ENCODE data around the gene PROK2.

PROK2 gene, protein sequence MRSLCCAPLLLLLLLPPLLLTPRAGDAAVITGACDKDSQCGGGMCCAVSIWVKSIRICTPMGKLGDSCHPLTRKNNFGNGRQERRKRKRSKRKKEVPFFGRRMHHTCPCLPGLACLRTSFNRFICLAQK

DNA sequence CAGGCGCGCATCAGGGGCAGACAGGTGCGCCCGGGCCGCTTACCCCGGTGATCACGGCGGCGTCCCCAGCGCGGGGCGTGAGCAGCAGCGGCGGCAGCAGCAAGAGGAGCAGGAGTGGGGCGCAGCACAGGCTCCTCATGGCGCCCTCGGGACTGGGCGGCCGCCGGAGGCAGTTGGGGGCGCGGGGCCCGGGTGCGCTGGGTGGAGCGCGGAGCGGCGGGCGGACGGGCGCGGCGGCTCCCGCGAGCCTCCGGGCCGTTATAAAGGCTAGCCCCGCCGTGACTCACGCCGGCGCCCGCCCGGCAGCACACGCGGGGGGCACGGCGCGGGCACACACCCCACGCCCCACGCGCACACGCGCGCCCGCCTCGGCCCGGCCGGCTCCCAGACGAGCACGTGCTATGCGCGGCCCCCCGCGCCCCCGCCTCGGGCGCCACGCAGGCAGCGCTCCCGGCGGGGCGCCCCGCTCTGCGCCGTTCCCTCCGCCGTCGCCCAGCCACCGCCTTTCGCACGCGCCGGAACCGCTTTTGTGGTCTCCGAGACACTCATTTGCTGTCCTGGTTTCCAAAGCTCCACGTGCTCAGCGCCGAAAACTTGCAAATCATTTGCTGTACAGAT, at the start of gene PROK2:
Gene PROK2, minus strand, starts transcription at position 235 of the 618 bp plus-strand sequence. Its CDS starts 96 bp downstream, at position 139.
- peak; percentile 44 to 55 for DNase-seq

DNA sequence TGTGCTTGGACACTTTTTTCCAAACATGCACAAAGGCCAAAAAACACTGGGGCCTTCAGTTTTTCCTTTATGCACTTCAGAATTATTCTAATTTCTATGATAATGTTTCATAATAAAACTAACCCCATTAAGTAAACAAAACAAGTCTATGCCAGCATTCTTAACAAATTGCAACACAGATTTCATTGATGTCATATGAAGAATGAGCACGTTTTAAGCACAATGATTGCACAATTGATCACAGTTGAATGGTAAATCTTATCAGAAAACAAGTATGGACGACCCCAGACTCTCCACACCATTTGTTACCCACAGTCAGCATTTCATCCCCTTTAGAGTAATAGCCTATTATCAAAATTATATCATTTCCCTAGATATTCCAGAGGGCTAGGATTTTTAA, 46.7 kb upstream of the PROK2 start:
- no peak for DNase-seq

DNA sequence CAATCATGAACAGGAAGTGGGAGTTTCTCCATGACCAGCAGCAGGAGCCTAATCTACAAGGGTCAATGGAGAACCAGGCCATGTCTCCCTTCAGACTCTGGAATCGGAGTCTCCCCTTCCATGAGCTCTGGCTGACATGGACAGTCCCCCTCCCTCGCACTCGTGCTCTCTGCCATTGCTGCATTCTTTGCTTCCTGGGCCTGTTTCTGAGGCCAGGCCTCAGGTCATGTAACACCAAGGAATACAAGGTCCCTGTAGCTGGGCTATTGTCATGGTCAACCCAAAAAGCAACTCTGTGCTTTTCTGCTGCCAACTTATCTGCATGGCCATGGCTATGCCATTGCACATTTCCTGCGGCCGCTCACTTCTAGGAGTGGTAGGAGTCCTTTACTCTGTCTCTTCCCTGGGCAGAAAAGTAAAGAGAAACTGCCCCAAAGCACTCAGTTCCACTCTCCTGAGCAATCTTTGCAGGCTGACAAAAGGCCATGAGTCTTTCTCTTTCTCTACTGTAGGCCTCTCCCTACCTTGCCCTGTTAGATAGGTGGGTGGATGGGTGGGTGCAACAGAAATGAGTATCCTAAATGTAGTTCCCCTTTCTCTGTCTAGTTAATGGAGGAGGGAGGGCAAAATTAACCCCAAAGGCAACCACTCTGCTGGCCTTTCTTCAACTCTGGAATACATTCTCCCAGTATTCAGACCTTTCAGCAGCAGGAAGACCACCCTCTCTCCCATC, 40.8 kb upstream of the PROK2 start:
- no peak for DNase-seq

DNA sequence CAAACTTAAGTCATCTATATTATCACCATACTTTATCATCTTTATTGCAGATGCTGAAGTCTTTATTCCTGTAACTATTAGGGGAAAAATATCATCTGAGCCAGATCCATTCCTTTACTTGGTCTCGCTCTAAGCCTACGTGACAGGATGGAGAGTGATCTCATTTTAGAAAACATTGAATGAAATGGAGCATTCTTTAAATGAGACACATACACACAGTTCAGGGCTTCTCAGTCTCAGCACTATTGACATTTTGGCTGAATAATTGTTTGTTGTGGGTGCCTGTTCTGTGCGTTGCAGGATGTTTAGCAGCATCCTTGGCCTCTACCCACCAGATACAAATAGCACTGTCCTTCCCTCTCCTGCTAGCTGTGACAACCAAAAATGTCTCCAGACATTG, 36.2 kb upstream of the PROK2 start:
- DNase-seq: no peak

DNA sequence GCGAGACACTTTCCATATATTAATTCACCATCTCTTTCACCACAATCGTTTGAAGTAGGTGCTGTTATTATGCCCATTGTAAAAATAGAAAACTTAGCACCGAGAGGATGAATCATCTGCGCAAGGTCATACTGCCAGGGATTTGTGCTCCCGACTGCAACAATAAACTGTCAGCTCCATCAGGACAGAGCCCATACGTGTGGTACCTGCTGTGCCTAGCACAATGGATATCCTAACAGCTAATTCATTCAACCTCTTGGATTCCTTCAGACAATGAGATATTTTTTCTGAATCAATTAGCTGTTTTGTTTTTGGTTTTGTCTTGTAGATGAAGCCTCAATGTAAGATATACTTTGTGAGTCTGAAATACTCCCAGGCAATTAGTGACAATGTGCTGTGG, 32.3 kb upstream of the PROK2 start:
- no peak for DNase-seq

DNA sequence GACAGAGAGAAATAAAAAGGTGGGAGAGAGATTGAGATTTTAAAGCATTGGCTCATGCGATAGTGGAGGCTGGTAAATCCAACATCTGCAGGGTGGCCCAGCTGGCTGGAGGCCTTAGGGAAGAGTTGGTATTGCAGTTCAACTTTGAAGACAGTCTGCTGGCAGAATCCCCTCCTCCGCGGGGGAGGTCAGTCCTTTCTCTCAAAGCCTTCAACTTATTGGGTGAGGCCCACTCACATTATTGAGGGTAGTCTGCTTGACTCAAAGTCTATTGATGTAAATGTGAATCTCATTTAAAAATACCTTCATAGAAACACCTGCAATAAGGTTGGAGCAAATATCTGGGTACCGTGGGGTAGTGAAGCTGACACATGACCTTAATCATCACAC, 31.8 kb upstream of the PROK2 start:
- no peak for DNase-seq

DNA sequence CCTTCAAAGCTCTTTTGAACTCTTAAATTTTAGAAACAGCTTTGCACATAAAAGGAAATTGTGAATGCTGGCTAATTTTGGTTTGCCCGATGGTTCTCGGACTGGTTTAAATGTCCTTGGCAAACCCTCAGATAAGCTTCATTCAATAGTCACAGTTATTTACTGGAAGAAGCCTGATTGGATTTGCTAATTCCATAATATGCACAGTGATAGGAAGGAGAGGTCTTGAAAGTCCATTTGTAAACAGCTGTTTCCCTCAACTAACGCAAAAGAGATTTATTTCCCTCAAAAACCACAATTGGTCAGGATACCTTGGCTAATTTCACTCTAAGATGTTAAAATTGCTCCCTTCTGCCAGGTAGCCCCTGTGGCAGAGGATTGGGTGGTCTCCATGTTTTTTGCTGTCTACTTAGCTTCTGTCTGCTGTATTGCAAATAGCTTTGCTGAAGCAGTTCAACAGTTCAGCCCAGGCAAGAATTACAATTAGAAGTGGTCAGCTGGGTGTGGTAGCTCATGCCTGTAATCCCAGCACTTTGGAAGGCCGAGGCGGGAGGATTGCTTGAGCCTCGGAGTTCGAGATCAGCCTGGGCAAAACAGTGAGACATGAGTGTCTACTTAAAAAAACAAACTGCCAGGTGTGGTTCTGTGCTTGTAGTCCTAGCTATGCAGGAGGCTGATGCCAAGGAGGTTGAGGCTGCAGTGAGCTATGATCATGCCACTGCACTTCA, 30.6 kb upstream of the PROK2 start:
- no peak for DNase-seq

DNA sequence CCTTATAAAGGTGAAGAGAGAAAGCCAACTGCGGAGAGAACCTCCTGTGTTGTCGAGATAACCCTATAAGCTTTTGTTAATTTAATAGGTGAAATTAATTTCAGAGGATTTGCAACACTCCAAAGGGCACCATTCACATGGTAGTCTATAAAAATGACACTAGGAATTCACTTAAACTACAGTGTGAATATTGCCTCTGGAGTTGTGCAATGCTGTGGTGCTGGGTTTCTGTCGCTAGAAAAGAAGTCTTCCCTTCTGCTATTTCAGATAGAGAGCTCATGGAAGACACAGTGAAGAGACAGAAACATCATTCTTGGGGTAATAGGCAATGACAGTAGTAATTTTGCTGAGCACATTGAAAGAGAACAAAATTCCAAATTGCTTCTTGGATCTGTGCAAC, 28.8 kb upstream of the PROK2 start:
- no peak for DNase-seq

DNA sequence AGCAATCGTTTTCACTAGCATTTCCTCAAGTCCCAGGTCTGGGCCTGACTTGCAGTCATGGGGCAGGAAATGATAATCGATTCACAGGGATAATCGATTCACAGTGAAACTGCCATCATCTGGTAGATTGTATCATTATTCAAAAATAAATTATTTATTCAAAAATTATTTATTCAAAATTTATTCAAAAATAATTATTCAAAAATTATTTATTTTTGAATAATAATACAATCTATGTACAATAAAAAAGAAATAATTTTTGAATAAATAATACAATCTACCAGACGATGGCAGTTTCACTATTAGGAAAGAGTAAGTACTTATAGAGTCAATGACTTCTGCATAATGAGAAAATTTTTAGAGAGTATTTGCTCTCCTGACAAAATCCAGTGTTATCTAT, 28.1 kb upstream of the PROK2 start:
- DNase-seq: no peak

DNA sequence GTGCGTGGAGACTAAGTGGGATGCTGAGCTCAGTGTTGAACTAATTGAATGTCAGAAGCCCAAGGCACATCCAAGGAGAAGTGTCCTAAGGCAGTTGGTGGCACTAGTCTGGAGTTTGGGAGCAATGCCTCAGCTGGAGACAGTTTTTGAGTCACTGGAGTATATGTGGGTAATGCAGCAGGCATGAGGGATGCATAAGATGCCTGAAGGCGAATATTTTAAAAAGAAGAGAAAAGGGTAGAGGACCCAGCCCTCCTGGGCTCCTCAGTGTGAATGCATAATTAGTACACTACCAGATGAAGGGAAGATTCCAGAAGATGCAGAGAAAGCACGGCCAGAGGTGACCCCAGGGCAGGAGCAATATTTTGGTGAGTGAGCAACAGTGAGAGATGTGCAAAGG, 25.1 kb upstream of the PROK2 start:
- DNase-seq: no peak

DNA sequence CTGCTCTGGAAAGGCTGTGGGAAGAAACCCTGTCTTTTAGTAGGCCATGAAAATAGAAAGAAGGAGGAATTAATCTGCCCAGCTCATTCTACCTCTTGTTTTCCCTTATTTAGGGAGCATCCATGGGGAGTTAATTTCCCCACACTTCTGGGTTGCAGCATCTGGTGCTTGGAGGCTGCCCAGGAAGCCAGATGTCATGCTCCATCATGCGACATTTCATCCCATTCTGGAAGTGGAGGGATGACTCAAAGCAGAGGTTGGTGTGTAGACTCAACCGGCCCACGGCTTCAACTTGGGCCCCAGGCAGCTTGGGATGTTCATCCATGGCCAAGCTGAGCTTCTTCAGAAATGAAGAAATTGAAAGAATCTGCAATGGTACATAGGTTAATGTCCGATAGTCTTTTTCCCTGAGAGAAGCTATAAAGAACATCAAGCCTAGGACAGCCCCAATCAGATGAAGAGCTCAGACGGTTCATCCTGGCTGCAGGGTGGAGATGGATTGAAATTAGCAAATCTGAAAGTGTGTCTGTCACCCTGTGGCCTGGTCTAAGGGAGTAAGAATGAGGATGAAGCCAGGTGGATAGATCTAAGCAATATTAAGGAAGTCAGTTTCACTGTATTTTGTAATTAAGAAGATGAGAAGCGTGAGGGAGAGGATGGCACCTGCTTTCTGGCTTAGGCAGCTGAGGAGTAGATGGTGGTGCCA, 24.5 kb upstream of the PROK2 start:
- DNase-seq: no peak

DNA sequence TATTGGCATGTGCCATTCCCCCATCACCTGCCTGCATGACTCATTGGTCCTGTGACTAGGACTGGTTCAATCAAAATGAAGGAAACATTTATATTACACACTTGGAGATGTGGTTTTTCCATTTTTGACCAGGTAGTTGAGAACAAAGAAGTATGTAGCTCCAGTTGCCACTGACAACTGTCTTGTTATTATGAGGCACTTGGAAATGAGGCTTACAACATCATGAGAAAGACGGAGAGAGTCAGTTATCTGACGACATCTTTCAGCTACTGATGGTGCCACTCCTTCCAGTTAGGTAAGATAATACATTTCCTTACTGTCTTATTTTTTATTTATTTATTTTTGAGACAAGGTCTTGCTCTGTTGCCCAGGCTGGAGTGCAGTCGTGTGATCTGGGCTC, 21.8 kb upstream of the PROK2 start:
- no peak for DNase-seq

DNA sequence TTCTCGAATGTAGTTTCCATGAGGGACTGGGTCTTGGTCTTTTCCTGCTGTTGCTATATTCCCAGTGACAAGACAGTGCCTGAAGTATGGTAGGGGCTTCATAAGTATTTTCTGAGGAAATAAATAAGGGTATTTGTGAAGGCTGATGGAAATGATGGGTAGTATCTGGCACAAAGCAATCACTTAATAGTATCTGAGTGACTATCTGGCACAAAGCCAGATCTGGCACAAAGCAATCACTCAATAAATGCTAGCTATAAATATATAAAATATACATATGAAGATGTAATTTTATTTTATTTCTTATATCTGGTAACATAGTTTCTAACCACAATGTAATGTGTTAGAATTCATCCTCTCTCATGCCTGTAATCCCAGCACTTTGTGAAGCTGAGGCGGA, 20.7 kb upstream of the PROK2 start:
- no peak for DNase-seq

DNA sequence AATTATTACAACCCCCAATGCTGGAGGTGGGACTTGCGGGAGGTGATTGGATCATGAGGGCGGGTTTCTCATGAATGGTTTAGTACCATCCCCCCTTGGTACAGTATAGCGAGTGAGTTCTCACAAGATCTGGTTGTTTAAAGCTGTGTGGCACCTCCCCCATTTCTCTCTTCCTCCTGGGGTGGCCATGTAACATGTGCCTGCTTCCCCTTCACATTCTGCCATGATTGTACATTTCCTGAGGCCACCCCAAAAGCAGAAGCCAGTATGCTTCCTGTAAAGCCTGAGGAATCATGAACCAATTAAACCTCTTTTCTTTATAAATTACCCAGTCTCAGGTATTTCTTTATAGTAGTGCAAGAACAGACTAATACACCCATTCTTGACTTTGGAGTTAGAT, 20.3 kb upstream of the PROK2 start:
- no peak for DNase-seq

DNA sequence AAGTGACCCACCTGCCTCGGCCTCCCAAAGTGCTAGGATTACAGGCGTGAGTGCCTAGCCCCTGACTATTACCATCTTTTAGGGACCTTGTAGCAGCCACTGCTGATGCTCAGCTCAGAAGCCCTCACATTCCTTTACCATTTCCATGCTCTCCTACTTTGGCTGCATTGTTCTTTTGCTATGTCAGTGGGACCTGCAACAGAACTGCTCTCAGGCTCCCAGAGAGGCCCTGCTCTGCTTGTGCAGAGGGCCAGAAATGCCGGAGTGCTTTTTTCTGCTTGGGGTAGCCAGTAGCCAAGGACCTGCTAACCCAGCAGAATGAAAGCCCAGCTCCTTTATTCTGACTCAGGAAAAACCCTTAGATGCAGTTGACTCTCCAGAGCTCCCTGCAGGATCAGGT, 18.3 kb upstream of the PROK2 start:
- no peak for DNase-seq

DNA sequence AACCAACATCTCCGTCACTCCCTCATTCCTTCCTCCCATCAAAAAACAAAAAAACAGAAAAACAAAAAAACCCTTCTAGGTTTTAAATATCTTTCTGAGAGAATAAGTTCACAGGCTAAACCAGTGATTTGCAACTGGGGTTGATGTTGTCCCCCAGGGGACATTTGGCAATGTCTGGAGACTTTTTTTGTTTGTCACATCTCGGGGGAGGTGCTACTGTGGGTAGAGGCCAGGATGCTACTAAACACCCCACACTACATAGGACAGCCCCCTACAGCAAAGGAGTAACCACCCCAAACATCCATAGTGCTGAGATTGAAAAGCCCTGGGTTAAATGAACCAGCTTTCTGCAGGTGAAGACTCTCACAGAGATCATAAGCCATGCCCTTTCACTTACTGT, 17.0 kb upstream of the PROK2 start:
- no peak for DNase-seq

DNA sequence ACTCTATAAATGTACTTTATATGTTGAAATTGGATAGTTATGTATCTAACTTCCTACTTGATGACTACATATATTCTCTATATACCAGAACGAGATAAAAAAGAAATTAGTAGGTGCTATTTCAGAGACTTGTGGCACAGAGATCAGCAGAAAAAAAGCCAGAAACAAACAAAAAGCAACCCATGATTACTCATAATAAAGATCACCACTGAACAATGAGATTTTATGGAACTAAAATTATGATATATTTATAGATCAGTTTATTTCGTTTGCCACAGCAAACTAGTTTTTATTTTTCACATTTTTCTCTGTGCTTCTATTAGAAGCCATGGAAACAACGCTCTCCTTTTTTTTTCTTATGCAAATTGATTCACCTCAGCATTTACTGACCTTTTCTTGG, 15.1 kb upstream of the PROK2 start:
- DNase-seq: no peak

DNA sequence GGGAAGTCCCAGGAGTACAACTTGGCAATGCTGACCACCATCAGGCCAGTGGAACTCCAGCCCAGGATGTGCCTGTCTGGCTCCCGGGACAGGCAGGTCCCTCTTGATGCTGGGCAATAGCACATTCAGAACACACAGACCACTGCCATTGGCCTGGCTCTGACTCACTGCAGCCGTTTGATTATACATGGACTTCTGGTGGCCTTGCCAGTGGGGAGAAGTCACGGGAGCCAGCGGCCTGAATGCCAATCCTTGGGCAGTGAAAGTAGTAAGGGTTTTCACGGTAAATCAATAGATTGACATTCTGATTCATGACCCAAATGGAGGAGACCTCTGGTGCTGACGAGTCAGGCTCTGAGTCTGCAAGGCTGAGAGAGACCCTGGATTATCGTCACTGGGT, 12.5 kb upstream of the PROK2 start:
- no peak for DNase-seq

DNA sequence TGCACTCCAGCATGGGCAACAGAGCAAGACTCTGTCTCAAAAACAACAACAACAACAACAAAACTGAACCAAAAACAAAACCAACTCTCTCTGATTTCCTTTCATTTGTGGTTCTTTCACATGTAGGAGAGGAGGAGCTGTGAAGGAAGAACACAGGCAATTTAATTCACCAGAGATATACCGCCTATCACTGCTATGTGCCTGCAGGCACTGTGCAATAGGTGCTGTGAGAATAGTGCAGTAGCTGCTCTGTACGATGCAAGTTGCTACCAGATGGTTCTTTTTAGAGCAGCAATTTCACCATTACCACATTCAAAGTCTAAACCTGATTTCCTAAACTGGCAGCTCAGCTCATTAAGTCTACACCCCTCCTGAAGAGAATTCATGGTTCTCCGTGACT, 11.3 kb upstream of the PROK2 start:
- DNase-seq: no peak

DNA sequence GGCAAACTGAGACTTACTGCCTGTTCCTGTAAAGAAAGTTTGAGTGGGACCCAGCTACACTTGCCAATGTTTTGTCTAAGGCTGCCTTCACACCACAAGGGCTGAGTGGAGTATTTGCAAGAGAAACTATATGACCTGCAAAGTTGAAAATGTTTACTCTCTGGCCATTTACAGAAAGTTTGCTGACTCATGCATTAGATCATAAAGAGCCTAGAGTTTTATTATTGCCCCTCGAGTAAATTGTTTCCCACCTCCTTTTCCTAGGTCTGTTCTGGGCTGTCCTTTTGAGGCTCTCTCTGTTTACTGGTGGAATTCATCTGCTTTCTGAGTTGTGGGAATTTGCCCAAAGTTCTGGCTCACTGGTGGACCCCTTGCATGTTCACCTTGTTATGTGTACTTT, 6.7 kb upstream of the PROK2 start:
- DNase-seq: no peak

DNA sequence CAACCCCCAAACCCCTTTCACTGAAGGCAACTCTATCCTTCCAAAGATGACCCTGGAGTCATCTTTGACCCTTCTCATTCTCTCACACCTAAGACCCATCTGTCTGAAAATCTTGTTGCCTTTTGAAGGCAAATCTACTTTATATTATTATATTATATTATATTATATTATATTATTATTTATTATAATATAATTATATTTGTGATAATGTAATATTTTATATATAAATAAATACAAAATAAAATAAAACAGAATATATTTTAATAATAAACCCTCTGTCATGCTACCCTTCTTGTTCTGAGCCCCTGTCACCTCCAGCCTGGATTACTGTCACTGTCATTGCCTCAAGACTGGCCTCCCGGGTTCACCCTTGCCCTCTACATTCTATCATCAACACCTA, 5.0 kb upstream of the PROK2 start:
- DNase-seq: no peak

DNA sequence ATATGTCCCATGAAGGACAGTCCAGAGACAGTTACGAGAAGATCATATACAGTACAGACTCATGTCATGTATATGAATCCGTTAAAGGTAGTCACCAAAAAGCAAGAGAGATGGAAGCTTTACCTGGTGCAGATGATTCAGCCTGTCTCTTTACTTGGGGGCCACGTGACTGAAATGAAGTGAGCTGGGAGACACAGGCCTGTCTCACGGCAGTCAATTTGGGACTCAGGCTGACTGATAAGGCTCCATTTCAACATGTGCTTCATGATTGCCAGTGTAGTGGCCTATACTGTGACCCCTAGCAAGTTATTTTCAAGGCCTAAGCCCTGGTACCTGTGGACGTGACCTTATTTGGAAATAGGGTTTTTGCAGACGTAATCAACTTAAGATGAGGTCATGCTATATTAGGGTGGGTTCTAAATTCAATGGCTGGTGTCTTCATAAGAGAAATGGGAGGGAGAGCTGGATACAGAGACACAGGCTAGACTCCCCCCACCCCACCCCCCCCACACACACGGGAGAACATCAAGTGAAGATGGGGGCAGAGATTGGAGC, 3.0 kb upstream of the PROK2 start:
- DNase-seq: no peak

DNA sequence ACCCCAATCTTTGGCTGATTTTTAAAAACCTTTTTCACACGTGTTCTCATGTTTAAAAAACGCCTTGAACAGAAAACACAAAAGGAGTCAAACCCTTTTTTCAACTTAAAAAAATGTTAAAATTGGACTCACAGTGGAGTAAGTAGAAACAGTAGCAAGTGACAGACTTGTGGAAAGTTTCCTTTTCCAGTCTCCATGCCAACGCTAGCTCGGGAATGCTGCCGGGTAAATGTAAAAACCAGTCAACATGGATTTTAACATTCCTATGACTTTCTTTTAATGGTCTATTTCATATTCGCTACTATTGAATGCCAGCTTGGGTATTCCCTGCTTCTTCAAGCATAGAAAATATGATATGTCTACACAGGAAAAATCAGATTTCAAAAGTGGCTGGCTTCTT, 1.6 kb upstream of the PROK2 start:
- no peak for DNase-seq
